BLaER1 (cell line): Measurements from ENCODE around the gene C4orf36.
"Not testable (repeated sequence)": the region's sequence is repeated elsewhere in the genome, so short reads cannot be mapped to it uniquely, and the experiment has no call there.

Experiments
- H3K27ac ChIP-seq: shearing (Covaris generic); formaldehyde crosslinking; 2 replicates; pipeline ENCODE4 v1.8.1; 2022
- H3K27me3 ChIP-seq: shearing (Covaris generic); formaldehyde crosslinking; 2 replicates; pipeline ENCODE4 v1.8.1; 2022
- H3K36me3 ChIP-seq: shearing (Covaris generic); formaldehyde crosslinking; 2 replicates; pipeline ENCODE4 v1.8.1; 2022
- H3K4me1 ChIP-seq: shearing (Covaris generic); formaldehyde crosslinking; 2 replicates; pipeline ENCODE4 v1.8.1; 2022
- H3K4me2 ChIP-seq: shearing (Covaris generic); formaldehyde crosslinking; 2 replicates; pipeline ENCODE4 v1.8.1; 2022
- H3K4me3 ChIP-seq: shearing (Covaris generic); formaldehyde crosslinking; 2 replicates; pipeline ENCODE4 v1.8.1; 2022
- H3K9ac ChIP-seq: shearing (Covaris generic); formaldehyde crosslinking; 2 replicates; pipeline ENCODE4 v1.8.1; 2022
- H3K9me3 ChIP-seq: shearing (Covaris generic); formaldehyde crosslinking; 2 replicates; pipeline ENCODE4 v1.8.1; 2022
- H4K20me1 ChIP-seq: shearing (Covaris generic); formaldehyde crosslinking; 2 replicates; pipeline ENCODE4 v1.8.1; 2022
- Cebpa-rat ChIP-seq: shearing (Covaris generic); IDR thresholded peaks from 2 replicates; pipeline ENCODE4 v1.8.1; 2022

C4orf36 gene

GRCh38 chr4:86895692-86896488 lies 3.7 kb upstream of the C4orf36 start:
- Histone ChIP-seq H4K20me1 (no peaks in the 10 kb centered on the region), H3K4me2 (no peak overlapping the region), H3K27ac (no peak overlapping the region), H3K4me3 (no peak overlapping the region), H3K36me3 (0 out of 2 replicates have a peak, but pooled peaks cover 6% of the 10 kb centered on the region), H3K9ac (no peak overlapping the region), H3K27me3 (no peaks in the 10 kb centered on the region), H3K9me3 (no peaks in the 10 kb centered on the region), H3K4me1 (peaks cover 8% of the 10 kb centered on the region; the same call in 1 of the 2 replicates)
- no peak for TF ChIP-seq Cebpa-rat

GRCh38 chr4:86894455-86894854 lies 2.2 kb upstream of the C4orf36 start:
- Histone ChIP-seq H3K4me1 (peaks cover 8% of the 10 kb centered on the region; the same call in 1 of the 2 replicates), H3K27me3 (no peaks in the 10 kb centered on the region), H3K4me3 (no peak overlapping the region), H4K20me1 (no peaks in the 10 kb centered on the region), H3K4me2 (no peak overlapping the region), H3K9ac (no peak overlapping the region), H3K9me3 (no peaks in the 10 kb centered on the region), H3K36me3 (0 out of 2 replicates have a peak, but pooled peaks cover 6% of the 10 kb centered on the region), H3K27ac (no peak overlapping the region)
- no peak for TF ChIP-seq Cebpa-rat

GRCh38 chr4:86893136-86893535 lies 914 bp upstream of the C4orf36 start:
- Histone ChIP-seq H3K4me2 (peak overlapping the region; percentile 94; the same call in 1 of the 2 replicates), H3K36me3 (0 out of 2 replicates have a peak, but pooled peaks cover 6% of the 10 kb centered on the region), H3K27me3 (no peaks in the 10 kb centered on the region), H3K9ac (no peak overlapping the region), H3K4me1 (peaks cover 8% of the 10 kb centered on the region; the same call in 1 of the 2 replicates), H3K27ac (no peak overlapping the region), H3K9me3 (no peaks in the 10 kb centered on the region), H3K4me3 (no peak overlapping the region), H4K20me1 (no peaks in the 10 kb centered on the region)
- no peak for TF ChIP-seq Cebpa-rat

GRCh38 chr4:86892636-86892960 lies 376 bp upstream of the C4orf36 start:
- peak overlapping the region; percentile 81 for H3K9ac ChIP-seq
- peaks cover 8% of the 10 kb centered on the region; the same call in 1 of the 2 replicates for H3K4me1 ChIP-seq
- no peaks in the 10 kb centered on the region for H3K27me3 ChIP-seq
- no peaks in the 10 kb centered on the region for H3K9me3 ChIP-seq
- peak overlapping the region; percentile 70 for H3K27ac ChIP-seq
- TF ChIP-seq Cebpa-rat: no peak
- H3K4me3 ChIP-seq: peak overlapping the region; percentile 85
- peak overlapping the region; percentile 94 for H3K4me2 ChIP-seq
- H4K20me1 ChIP-seq: no peaks in the 10 kb centered on the region
- H3K36me3 ChIP-seq: 0 out of 2 replicates have a peak, but pooled peaks cover 6% of the 10 kb centered on the region

GRCh38 chr4:86890790-86891189 lies 1.4 kb downstream of the C4orf36 start:
- 0 out of 2 replicates have a peak, but pooled peaks cover 6% of the 10 kb centered on the region for H3K36me3 ChIP-seq
- H3K4me2 ChIP-seq: no peak overlapping the region
- no peaks in the 10 kb centered on the region for H3K9me3 ChIP-seq
- TF ChIP-seq Cebpa-rat: no peak
- H3K4me3 ChIP-seq: no peak overlapping the region
- H3K9ac ChIP-seq: no peak overlapping the region
- H3K27ac ChIP-seq: no peak overlapping the region
- H4K20me1 ChIP-seq: no peaks in the 10 kb centered on the region
- H3K27me3 ChIP-seq: no peaks in the 10 kb centered on the region
- peaks cover 8% of the 10 kb centered on the region; the same call in 1 of the 2 replicates for H3K4me1 ChIP-seq

- Histone ChIP-seq H3K27ac (no peak overlapping the region), H3K9ac (no peak overlapping the region)
- no peak for TF ChIP-seq Cebpa-rat
These were observed 12.6 kb downstream of the C4orf36 start for GRCh38 chr4:86879641-86880040.

GRCh38 chr4:86878640-86879039 lies 13.6 kb downstream of the C4orf36 start:
- H3K4me2 ChIP-seq: no peak overlapping the region
- no peaks in the 10 kb centered on the region for H3K4me1 ChIP-seq
- H3K27ac ChIP-seq: no peak overlapping the region
- no peak for TF ChIP-seq Cebpa-rat
- H3K9me3 ChIP-seq: peaks cover 29% of the 10 kb centered on the region
- H3K36me3 ChIP-seq: no peaks in the 10 kb centered on the region
- no peak overlapping the region for H3K4me3 ChIP-seq
- no peaks in the 10 kb centered on the region for H4K20me1 ChIP-seq
- H3K27me3 ChIP-seq: no peaks in the 10 kb centered on the region
- no peak overlapping the region for H3K9ac ChIP-seq

More at GRCh38 chr4:86879641-86880040, 12.6 kb downstream of the C4orf36 start:
- no peaks in the 10 kb centered on the region for H4K20me1 ChIP-seq
- no peak overlapping the region for H3K4me2 ChIP-seq
- H3K4me1 ChIP-seq: no peaks in the 10 kb centered on the region
- H3K9me3 ChIP-seq: peaks cover 29% of the 10 kb centered on the region
- no peaks in the 10 kb centered on the region for H3K27me3 ChIP-seq
- no peaks in the 10 kb centered on the region for H3K36me3 ChIP-seq
- H3K4me3 ChIP-seq: no peak overlapping the region

GRCh38 chr4:86876894-86877685 lies 15.1 kb downstream of the C4orf36 start:
- no peaks in the 10 kb centered on the region for H3K27me3 ChIP-seq
- H3K9ac ChIP-seq: no peak overlapping the region
- H3K27ac ChIP-seq: no peak overlapping the region
- no peaks in the 10 kb centered on the region for H3K4me1 ChIP-seq
- TF ChIP-seq Cebpa-rat: no peak
- no peaks in the 10 kb centered on the region for H3K36me3 ChIP-seq
- peaks cover 29% of the 10 kb centered on the region for H3K9me3 ChIP-seq
- no peaks in the 10 kb centered on the region for H4K20me1 ChIP-seq
- H3K4me3 ChIP-seq: no peak overlapping the region
- no peak overlapping the region for H3K4me2 ChIP-seq

GRCh38 chr4:86875436-86875835 lies 16.8 kb downstream of the C4orf36 start:
- not testable (repeated sequence) for H3K4me3 ChIP-seq, H3K9ac ChIP-seq, H4K20me1 ChIP-seq, H3K4me2 ChIP-seq, H3K27ac ChIP-seq, H3K36me3 ChIP-seq, H3K27me3 ChIP-seq
- H3K4me1 ChIP-seq: peaks cover 16% of the 10 kb centered on the region
- H3K9me3 ChIP-seq: peaks cover 24% of the 10 kb centered on the region

- Histone ChIP-seq H3K9me3 (no peaks in the 10 kb centered on the region), H4K20me1 (no peaks in the 10 kb centered on the region), H3K9ac (no peak overlapping the region), H3K4me2 (no peak overlapping the region), H3K4me3 (no peak overlapping the region), H3K27ac (no peak overlapping the region), H3K36me3 (no peaks in the 10 kb centered on the region), H3K4me1 (peaks cover 28% of the 10 kb centered on the region), H3K27me3 (no peaks in the 10 kb centered on the region)
- no peak for TF ChIP-seq Cebpa-rat
These were observed 20.1 kb downstream of the C4orf36 start for GRCh38 chr4:86872135-86872534.
